ENCODE measurements around the gene FLNB. TPM values are rescaled to one million over a fixed set of nuclear protein-coding genes. Genes with fewer than 3 reads are reported as not detected.

FLNB gene
- polyA plus RNA-seq, 1 donor from 2014 or later = 10.3 TPM

- no peak overlapping the region for H3K27ac ChIP-seq (ENCODE audit: low read length)
- H2AFZ ChIP-seq (ENCODE audit: low read depth, low read length) = no peak overlapping the region
- H3K9ac ChIP-seq (ENCODE audit: low read length) = no peak overlapping the region
- H3K9me2 ChIP-seq (ENCODE audit: insufficient read depth, low read length) = no peaks in the 10 kb centered on the region
- H3K27me3 ChIP-seq (ENCODE audit: insufficient read depth, low read depth, low read length) = no peaks in the 10 kb centered on the region
- no peaks in the 10 kb centered on the region for H3K9me3 ChIP-seq (ENCODE audit: low read length)
- no peaks in the 10 kb centered on the region for H3K79me2 ChIP-seq (replicated peaks; ENCODE audit: insufficient read depth, low read length)
- H3K4me3 ChIP-seq (ENCODE audit: low read length) = no peak overlapping the region
- H3K4me2 ChIP-seq (ENCODE audit: low read length) = no peak overlapping the region
- TF ChIP-seq RAD21 (conservative IDR thresholded peaks at IDR 0.05) (no peak), EP300 (conservative IDR thresholded peaks at IDR 0.05; ENCODE audit: poor library complexity, severe bottlenecking) (no peak), REST (IDR thresholded peaks at IDR 0.05; ENCODE audit: borderline replicate concordance) (no peak), EZH2 (IDR thresholded peaks at IDR 0.05; ENCODE audit: borderline replicate concordance, insufficient read depth, low read length, poor library complexity, severe bottlenecking) (no peak), POLR2AphosphoS5 (IDR thresholded peaks at IDR 0.05) (no peak), MXI1 (conservative IDR thresholded peaks at IDR 0.05; ENCODE audit: poor library complexity, severe bottlenecking) (no peak), SMC3 (conservative IDR thresholded peaks at IDR 0.05; ENCODE audit: poor library complexity) (no peak), TAF1 (IDR thresholded peaks at IDR 0.05; ENCODE audit: low read depth) (no peak)
- no peaks in the 10 kb centered on the region for H3F3A ChIP-seq (ENCODE audit: insufficient read depth, low read length, poor library complexity, severe bottlenecking)
- H3K36me3 ChIP-seq (ENCODE audit: insufficient read depth, low read length) = no peaks in the 10 kb centered on the region
- H4K20me1 ChIP-seq (ENCODE audit: insufficient read depth) = no peaks in the 10 kb centered on the region
Measured at GRCh38 chr3:58095603-58096138, 87.4 kb downstream of the FLNB start.

GRCh38 chr3:58098531-58098930, 90.3 kb downstream of the FLNB start:
- H4K20me1 ChIP-seq (ENCODE audit: insufficient read depth) = no peaks in the 10 kb centered on the region
- no peak overlapping the region for H3K27ac ChIP-seq (ENCODE audit: low read length)
- no peaks in the 10 kb centered on the region for H3K27me3 ChIP-seq (ENCODE audit: insufficient read depth, low read depth, low read length)
- no peak overlapping the region for H2AFZ ChIP-seq (ENCODE audit: low read depth, low read length)
- no peak overlapping the region for H3K9ac ChIP-seq (ENCODE audit: low read length)
- no peaks in the 10 kb centered on the region for H3K79me2 ChIP-seq (replicated peaks; ENCODE audit: insufficient read depth, low read length)
- TF ChIP-seq RAD21 (conservative IDR thresholded peaks at IDR 0.05) (no peak), CTCF (IDR thresholded peaks at IDR 0.05; ENCODE audit: poor library complexity, severe bottlenecking) (no peak), REST (IDR thresholded peaks at IDR 0.05; ENCODE audit: borderline replicate concordance) (no peak), SMC3 (conservative IDR thresholded peaks at IDR 0.05; ENCODE audit: poor library complexity) (no peak), TAF1 (IDR thresholded peaks at IDR 0.05; ENCODE audit: low read depth) (no peak), MXI1 (conservative IDR thresholded peaks at IDR 0.05; ENCODE audit: poor library complexity, severe bottlenecking) (no peak), EZH2 (IDR thresholded peaks at IDR 0.05; ENCODE audit: borderline replicate concordance, insufficient read depth, low read length, poor library complexity, severe bottlenecking) (no peak), POLR2AphosphoS5 (IDR thresholded peaks at IDR 0.05) (no peak), EP300 (conservative IDR thresholded peaks at IDR 0.05; ENCODE audit: poor library complexity, severe bottlenecking) (no peak)
- no peaks in the 10 kb centered on the region for H3F3A ChIP-seq (ENCODE audit: insufficient read depth, low read length, poor library complexity, severe bottlenecking)
- no peak overlapping the region for H3K4me3 ChIP-seq (ENCODE audit: low read length)
- H3K9me3 ChIP-seq (ENCODE audit: low read length) = no peaks in the 10 kb centered on the region
- H3K36me3 ChIP-seq (ENCODE audit: insufficient read depth, low read length) = no peaks in the 10 kb centered on the region
- no peak overlapping the region for H3K4me2 ChIP-seq (ENCODE audit: low read length)
- H3K9me2 ChIP-seq (ENCODE audit: insufficient read depth, low read length) = no peaks in the 10 kb centered on the region
